ENCODE data around the gene BTBD8. TPM values are rescaled to one million over a fixed set of nuclear protein-coding genes. Genes with fewer than 3 reads are reported as not detected.
A peak's percentile ranks its signal among the peaks of the same experiment; 100 is the strongest.

BTBD8 gene
- total and polyA plus RNA-seq, 4 experiments from 2014 or later = 0.46 to 7.5 (median 3.7) TPM

GRCh38 chr1:92211166-92211565, 131.0 kb downstream of the BTBD8 start:
- no peaks in the 10 kb centered on the region for H3K36me3 Mint-ChIP-seq
- H3K4me3 Mint-ChIP-seq = no peak overlapping the region
- ChIA-PET CTCF (ENCODE audit: partially characterized antibody) (interaction anchor here (1.2 kb wide), 1 partner anchor 214 kb away, joined by 4 read pairs; no protein-coding TSS in a partner anchor), POLR2A (ENCODE audit: partially characterized antibody) (interaction anchor here (0.5 kb wide), 1 partner anchor 20 kb away, joined by 3 read pairs; no protein-coding TSS in a partner anchor)
- no peak overlapping the region for H3K27ac Mint-ChIP-seq
- no peak for DNase-seq
- Histone ChIP-seq H3K27ac (ENCODE audit: low read depth, low read length) (no peak overlapping the region), H3K36me3 (ENCODE audit: insufficient read depth, low read length) (no peaks in the 10 kb centered on the region), H3K9me3 (ENCODE audit: control insufficient read depth in 1 of 2, low read length in 2 of 2) (no peaks in the 10 kb centered on the region), H3K27me3 (ENCODE audit: insufficient read depth, low read length) (no peaks in the 10 kb centered on the region), H3K4me3 (ENCODE audit: low read length in 2 of 2) (no peak overlapping the region), H3K4me1 (ENCODE audit: insufficient read depth, low read length) (peaks cover 5% of the 10 kb centered on the region)
- intact Hi-C loops (cut with micrococcal nuclease) = no loop called here
- peaks cover 0 to 7% (median 0%) of the 10 kb centered on the region in 8 donors for H3K9me3 Mint-ChIP-seq
- peaks cover 1% of the 10 kb centered on the region in 2 donors for H3K27me3 Mint-ChIP-seq
- H3K4me1 Mint-ChIP-seq = peaks cover 0 to 14% (median 11%) of the 10 kb centered on the region in 4 donors

GRCh38 chr1:92217721-92218120, 137.6 kb downstream of the BTBD8 start, which contains the start of gene C1orf146:
Gene C1orf146, plus strand, starts transcription at chr1:92217915. Its CDS starts 13,506 bp downstream, at chr1:92231421.
- intact Hi-C loops (cut with micrococcal nuclease) = no loop called here
- Histone ChIP-seq H3K27me3 (ENCODE audit: insufficient read depth, low read length) (no peaks in the 10 kb centered on the region), H3K4me3 (ENCODE audit: low read length in 2 of 2) (no peak within 1 kb of the TSS), H3K27ac (ENCODE audit: low read depth, low read length) (no peak within 1 kb of the TSS), H3K9me3 (ENCODE audit: control insufficient read depth in 1 of 2, low read length in 2 of 2) (no peaks in the 10 kb centered on the region), H3K36me3 (ENCODE audit: insufficient read depth, low read length) (no peaks in the 10 kb centered on the region), H3K4me1 (ENCODE audit: insufficient read depth, low read length) (no peaks in the 10 kb centered on the region)
- Mint-ChIP-seq H3K4me1 (no peaks in the 10 kb centered on the region), H3K36me3 (no peaks in the 10 kb centered on the region), H3K27me3 (peaks cover 0 to 4% of the 10 kb centered on the region in 2 donors), H3K9me3 (peaks cover 0 to 3% (median 0%) of the 10 kb centered on the region in 8 donors), H3K4me3 (no peak within 1 kb of the TSS), H3K27ac (no peak within 1 kb of the TSS)
- CTCF ChIA-PET (ENCODE audit: partially characterized antibody) = no interaction called here
- DNase-seq = no peak
- POLR2A ChIA-PET (ENCODE audit: partially characterized antibody) = no interaction called here

- peaks cover 0 to 4% of the 10 kb centered on the region in 2 donors for H3K27me3 Mint-ChIP-seq
These were observed 138.4 kb downstream of the BTBD8 start for GRCh38 chr1:92218559-92218958.

GRCh38 chr1:92219028-92219427, 138.9 kb downstream of the BTBD8 start:
- ChIA-PET CTCF (ENCODE audit: partially characterized antibody) (interaction anchor here (0.6 kb wide), 1 partner anchor 1521 kb away, joined by 4 read pairs; no protein-coding TSS in a partner anchor), POLR2A (ENCODE audit: partially characterized antibody) (no interaction called here)
- H3K36me3 Mint-ChIP-seq = no peaks in the 10 kb centered on the region
- H3K27me3 ChIP-seq (ENCODE audit: insufficient read depth, low read length) = no peaks in the 10 kb centered on the region
- H3K27ac ChIP-seq (ENCODE audit: low read depth, low read length) = no peak overlapping the region
- intact Hi-C loops (cut with micrococcal nuclease) = no loop called here
- H3K4me3 ChIP-seq (ENCODE audit: low read length in 2 of 2) = no peak overlapping the region
- peaks cover 0 to 4% of the 10 kb centered on the region in 2 donors for H3K27me3 Mint-ChIP-seq
- no peaks in the 10 kb centered on the region for H3K36me3 ChIP-seq (ENCODE audit: insufficient read depth, low read length)
- peak overlapping the region in 1 of 7 donors; percentile 25 for H3K27ac Mint-ChIP-seq
- H3K4me1 Mint-ChIP-seq = no peaks in the 10 kb centered on the region
- no peak overlapping the region for H3K4me3 Mint-ChIP-seq
- H3K9me3 Mint-ChIP-seq = peaks cover 0 to 3% (median 0%) of the 10 kb centered on the region in 8 donors
- DNase-seq = no peak
- no peaks in the 10 kb centered on the region for H3K9me3 ChIP-seq (ENCODE audit: control insufficient read depth in 1 of 2, low read length in 2 of 2)
- no peaks in the 10 kb centered on the region for H3K4me1 ChIP-seq (ENCODE audit: insufficient read depth, low read length)

More at GRCh38 chr1:92218559-92218958, 138.4 kb downstream of the BTBD8 start:
- DNase-seq = no peak
- H3K36me3 ChIP-seq (ENCODE audit: insufficient read depth, low read length) = no peaks in the 10 kb centered on the region
- ChIA-PET CTCF (ENCODE audit: partially characterized antibody) (interaction anchor here (0.6 kb wide), 1 partner anchor 1522 kb away, joined by 4 read pairs; no protein-coding TSS in a partner anchor), POLR2A (ENCODE audit: partially characterized antibody) (interaction anchor here (0.5 kb wide), 1 partner anchor 78 kb away, joined by 3 read pairs; no protein-coding TSS in a partner anchor)
- no peak overlapping the region for H3K4me3 ChIP-seq (ENCODE audit: low read length in 2 of 2)
- H3K27ac ChIP-seq (ENCODE audit: low read depth, low read length) = no peak overlapping the region
- Mint-ChIP-seq H3K27ac (peak overlapping the region in 1 of 7 donors; percentile 25), H3K4me1 (no peaks in the 10 kb centered on the region), H3K9me3 (peaks cover 0 to 3% (median 0%) of the 10 kb centered on the region in 8 donors), H3K36me3 (no peaks in the 10 kb centered on the region), H3K4me3 (no peak overlapping the region)
- H3K27me3 ChIP-seq (ENCODE audit: insufficient read depth, low read length) = no peaks in the 10 kb centered on the region
- H3K4me1 ChIP-seq (ENCODE audit: insufficient read depth, low read length) = no peaks in the 10 kb centered on the region
- intact Hi-C loops (cut with micrococcal nuclease) = no loop called here
- H3K9me3 ChIP-seq (ENCODE audit: control insufficient read depth in 1 of 2, low read length in 2 of 2) = no peaks in the 10 kb centered on the region

GRCh38 chr1:92228401-92228800, 148.3 kb downstream of the BTBD8 start:
- H3K4me3 ChIP-seq (ENCODE audit: low read length in 2 of 2) = no peak overlapping the region
- DNase-seq = no peak
- no peak overlapping the region for H3K27ac ChIP-seq (ENCODE audit: low read depth, low read length)
- intact Hi-C loops (cut with micrococcal nuclease) = no loop called here
- Mint-ChIP-seq H3K36me3 (no peaks in the 10 kb centered on the region), H3K9me3 (peaks cover 0 to 4% (median 0%) of the 10 kb centered on the region in 8 donors), H3K27me3 (peaks cover 0 to 3% of the 10 kb centered on the region in 2 donors), H3K27ac (no peak overlapping the region), H3K4me3 (no peak overlapping the region), H3K4me1 (no peaks in the 10 kb centered on the region)
- H3K4me1 ChIP-seq (ENCODE audit: insufficient read depth, low read length) = no peaks in the 10 kb centered on the region
- CTCF ChIA-PET (ENCODE audit: partially characterized antibody) = no interaction called here
- no peaks in the 10 kb centered on the region for H3K9me3 ChIP-seq (ENCODE audit: control insufficient read depth in 1 of 2, low read length in 2 of 2)
- no peaks in the 10 kb centered on the region for H3K36me3 ChIP-seq (ENCODE audit: insufficient read depth, low read length)
- POLR2A ChIA-PET (ENCODE audit: partially characterized antibody) = no interaction called here
- H3K27me3 ChIP-seq (ENCODE audit: insufficient read depth, low read length) = no peaks in the 10 kb centered on the region

GRCh38 chr1:92230736-92231135, 150.6 kb downstream of the BTBD8 start:
- Mint-ChIP-seq H3K4me1 (no peaks in the 10 kb centered on the region), H3K9me3 (peaks cover 0 to 7% (median 0%) of the 10 kb centered on the region in 8 donors), H3K27ac (no peak overlapping the region), H3K36me3 (no peaks in the 10 kb centered on the region), H3K27me3 (peaks cover 1 to 5% of the 10 kb centered on the region in 2 donors), H3K4me3 (no peak overlapping the region)
- no peaks in the 10 kb centered on the region for H3K27me3 ChIP-seq (ENCODE audit: insufficient read depth, low read length)
- no peaks in the 10 kb centered on the region for H3K9me3 ChIP-seq (ENCODE audit: control insufficient read depth in 1 of 2, low read length in 2 of 2)
- ChIA-PET CTCF (ENCODE audit: partially characterized antibody) (interaction anchor here (0.6 kb wide), 1 partner anchor 14 kb away, joined by 4 read pairs; no protein-coding TSS in a partner anchor), POLR2A (ENCODE audit: partially characterized antibody) (interaction anchor here (0.7 to 0.8 kb wide), 2 partner anchors 9 to 19 kb away, joined by 3 read pairs; no protein-coding TSS in a partner anchor)
- H3K4me1 ChIP-seq (ENCODE audit: insufficient read depth, low read length) = no peaks in the 10 kb centered on the region
- no peaks in the 10 kb centered on the region for H3K36me3 ChIP-seq (ENCODE audit: insufficient read depth, low read length)
- no peak overlapping the region for H3K27ac ChIP-seq (ENCODE audit: low read depth, low read length)
- no peak overlapping the region for H3K4me3 ChIP-seq (ENCODE audit: low read length in 2 of 2)
- no peak for DNase-seq
- intact Hi-C loops (cut with micrococcal nuclease) = no loop called here
